ENCODE measurements around the gene TRAPPC14.

GRCh38 chr7:100148225-100148558 lies 10.3 kb downstream of the TRAPPC14 start:
- TF ChIP-seq YY1 (IDR thresholded peaks at IDR 0.05; ENCODE audit: insufficient read depth, insufficient read length) (no peak), SUZ12 (IDR thresholded peaks at IDR 0.05; ENCODE audit: extremely low read depth, insufficient read depth, insufficient read length) (no peak)
